ENCODE data around the gene TOR1A.

TOR1A gene

GRCh38 chr9:129823935-129824601 lies at the start of gene TOR1A:
TSS of gene TOR1A (minus strand) at chr9:129824136. CDS start at chr9:129824085, 51 bp downstream.
- TF ChIP-seq, protein P1, sequence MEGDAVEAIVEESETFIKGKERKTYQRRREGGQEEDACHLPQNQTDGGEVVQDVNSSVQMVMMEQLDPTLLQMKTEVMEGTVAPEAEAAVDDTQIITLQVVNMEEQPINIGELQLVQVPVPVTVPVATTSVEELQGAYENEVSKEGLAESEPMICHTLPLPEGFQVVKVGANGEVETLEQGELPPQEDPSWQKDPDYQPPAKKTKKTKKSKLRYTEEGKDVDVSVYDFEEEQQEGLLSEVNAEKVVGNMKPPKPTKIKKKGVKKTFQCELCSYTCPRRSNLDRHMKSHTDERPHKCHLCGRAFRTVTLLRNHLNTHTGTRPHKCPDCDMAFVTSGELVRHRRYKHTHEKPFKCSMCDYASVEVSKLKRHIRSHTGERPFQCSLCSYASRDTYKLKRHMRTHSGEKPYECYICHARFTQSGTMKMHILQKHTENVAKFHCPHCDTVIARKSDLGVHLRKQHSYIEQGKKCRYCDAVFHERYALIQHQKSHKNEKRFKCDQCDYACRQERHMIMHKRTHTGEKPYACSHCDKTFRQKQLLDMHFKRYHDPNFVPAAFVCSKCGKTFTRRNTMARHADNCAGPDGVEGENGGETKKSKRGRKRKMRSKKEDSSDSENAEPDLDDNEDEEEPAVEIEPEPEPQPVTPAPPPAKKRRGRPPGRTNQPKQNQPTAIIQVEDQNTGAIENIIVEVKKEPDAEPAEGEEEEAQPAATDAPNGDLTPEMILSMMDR (IDR thresholded peaks at IDR 0.05; ENCODE audit: low read depth, low read length): no peak

DNA sequence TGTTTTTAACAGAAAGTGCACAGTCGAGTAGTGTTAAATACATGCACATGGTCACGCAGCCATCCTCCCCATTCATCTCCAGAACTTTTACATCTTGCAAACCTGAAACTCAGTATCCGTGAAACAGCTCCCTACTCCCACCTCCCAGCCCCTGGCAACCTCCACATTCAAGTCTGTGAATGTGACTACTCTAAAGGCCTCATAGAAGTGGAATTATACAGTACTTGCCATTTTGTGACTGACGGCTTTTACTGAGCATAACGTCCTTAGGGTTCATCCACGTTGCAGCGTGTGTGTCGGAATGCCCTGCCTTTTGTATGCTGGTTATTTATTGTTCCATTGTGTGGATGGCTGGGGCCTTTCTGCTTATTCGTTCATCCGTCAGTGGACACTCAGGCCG lies 47.1 kb upstream of the TOR1A start:
- TF ChIP-seq, protein P1 (IDR thresholded peaks at IDR 0.05; ENCODE audit: low read depth, low read length): no peak
- DNase-seq (ENCODE audit: extremely low read depth, low read depth): no peak

More at GRCh38 chr9:129823935-129824601, at the start of gene TOR1A:
- DNase-seq (ENCODE audit: extremely low read depth, low read depth): peak; percentile 87

DNA sequence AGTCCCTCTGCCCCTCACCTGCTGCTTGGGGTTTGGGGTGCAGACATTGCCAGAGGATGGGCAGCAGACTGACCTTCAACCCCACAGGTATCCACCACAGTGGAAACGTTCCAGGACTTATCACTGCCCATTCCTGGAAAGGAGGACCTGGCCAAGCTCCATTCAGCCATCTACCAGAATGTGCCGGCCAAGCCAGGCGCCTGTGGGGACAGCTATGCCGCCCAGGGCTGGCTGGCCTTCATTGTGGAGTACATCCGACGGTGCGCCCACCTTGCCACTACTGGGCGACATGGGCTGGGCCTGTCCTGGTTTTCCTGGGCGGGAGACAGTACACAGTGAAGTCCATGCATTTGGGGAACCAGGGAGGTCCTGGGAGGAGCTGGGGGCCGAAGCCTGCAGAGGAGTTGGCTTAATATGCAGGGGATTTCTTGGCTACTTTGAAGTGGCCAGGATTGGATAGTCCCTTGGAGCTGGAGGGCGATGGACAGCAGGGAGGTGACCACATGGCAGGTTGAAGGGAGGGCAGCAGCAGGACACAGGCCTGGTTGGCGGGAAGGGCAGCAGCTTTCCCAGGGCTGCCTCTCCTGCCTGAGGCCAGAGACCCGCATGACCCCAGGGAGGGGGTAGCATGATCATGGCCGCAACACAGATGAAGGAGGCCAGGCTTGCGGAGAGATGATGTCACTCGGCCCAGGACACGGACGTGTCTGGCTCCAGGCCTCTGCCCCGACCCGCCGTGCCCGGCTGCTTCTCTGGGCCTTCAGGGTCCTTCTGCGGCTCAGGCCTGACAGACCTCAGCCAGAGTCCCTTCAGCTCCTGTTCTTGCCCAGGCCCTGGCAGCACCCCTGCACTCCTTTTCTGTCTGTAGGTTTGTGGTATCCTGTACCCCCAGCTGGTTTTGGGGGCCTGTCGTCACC lies 45.9 kb upstream of the TOR1A start:
- DNase-seq (ENCODE audit: extremely low read depth, low read depth): no peak
- TF ChIP-seq, protein P1 (IDR thresholded peaks at IDR 0.05; ENCODE audit: low read depth, low read length): no peak

DNA sequence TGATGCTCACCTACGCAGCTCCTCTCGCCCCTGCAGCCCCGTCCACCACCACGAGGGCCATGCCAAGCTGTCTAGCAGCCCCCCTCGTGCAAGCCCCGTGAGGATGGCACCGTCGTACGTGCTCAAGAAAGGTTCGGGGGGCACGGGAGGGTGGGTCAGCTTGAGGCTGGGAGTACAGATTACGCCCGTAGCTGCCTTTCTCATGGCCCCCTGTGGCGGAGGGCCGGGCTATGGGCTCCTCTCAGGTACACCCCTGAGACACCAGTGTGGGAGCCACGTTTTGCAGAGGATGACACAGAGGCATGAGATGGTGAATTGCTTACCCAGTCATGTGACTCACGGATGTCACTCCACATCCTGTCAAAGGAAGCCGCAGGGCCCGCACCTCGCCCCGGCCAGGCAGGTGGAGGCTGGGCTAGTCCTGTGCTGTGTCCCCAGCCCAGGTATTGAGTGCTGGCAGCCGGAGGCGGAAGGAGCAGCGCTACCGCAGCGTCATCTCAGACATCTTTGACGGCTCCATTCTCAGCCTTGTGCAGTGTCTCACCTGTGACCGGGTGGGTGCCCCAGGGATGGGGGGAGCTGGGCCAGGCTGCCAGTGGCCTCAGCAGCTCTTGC lies 45.0 kb upstream of the TOR1A start:
- DNase-seq (ENCODE audit: extremely low read depth, low read depth): no peak
- TF ChIP-seq, protein P1 (IDR thresholded peaks at IDR 0.05; ENCODE audit: low read depth, low read length): no peak

DNA sequence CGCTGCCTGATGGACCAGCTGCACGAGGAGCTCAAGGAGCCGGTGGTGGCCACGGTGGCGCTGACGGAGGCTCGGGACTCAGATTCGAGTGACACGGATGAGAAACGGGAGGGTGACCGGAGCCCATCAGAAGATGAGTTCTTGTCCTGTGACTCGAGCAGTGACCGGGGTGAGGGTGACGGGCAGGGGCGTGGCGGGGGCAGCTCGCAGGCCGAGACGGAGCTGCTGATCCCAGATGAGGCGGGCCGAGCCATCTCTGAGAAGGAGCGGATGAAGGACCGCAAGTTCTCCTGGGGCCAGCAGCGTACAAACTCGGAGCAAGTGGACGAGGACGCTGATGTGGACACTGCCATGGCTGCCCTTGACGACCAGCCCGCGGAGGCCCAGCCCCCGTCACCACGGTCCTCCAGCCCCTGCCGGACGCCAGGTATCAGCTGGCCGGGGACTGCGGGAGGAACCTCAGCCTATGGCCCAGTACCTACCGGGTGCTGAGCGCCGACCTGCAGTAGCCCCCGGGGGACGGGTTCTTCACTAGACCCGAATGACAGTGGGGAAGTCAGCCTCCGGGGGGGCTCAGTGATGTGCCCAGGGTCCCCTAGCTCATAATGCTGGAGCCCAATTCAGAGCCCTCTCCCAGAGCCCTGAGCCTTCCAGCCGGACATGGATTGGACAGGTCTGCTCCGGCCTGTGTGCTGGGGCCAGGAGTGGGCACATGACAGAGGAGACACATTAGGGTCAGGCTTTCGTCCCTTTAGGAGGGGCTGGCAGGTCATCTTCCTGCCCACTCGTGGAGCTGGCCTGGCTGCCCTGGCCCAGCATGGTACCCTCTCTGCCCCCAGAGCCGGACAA lies 44.3 kb upstream of the TOR1A start:
- TF ChIP-seq, protein P1 (IDR thresholded peaks at IDR 0.05; ENCODE audit: low read depth, low read length): no peak

GRCh38 chr9:129867136-129868022 lies 43.4 kb upstream of the TOR1A start:
- TF ChIP-seq, protein P1 (IDR thresholded peaks at IDR 0.05; ENCODE audit: low read depth, low read length): no peak
- no peak for DNase-seq (ENCODE audit: extremely low read depth, low read depth)

More for the DNA sequence above, 44.3 kb upstream of the TOR1A start:
- DNase-seq (ENCODE audit: extremely low read depth, low read depth): no peak

All from AG09319 (cell line).